ENCODE measurements around the gene CNST.

CNST gene

GRCh38 chr1:246527402-246528088 lies 38.7 kb upstream of the CNST start:
- H3K27ac ChIP-seq (ENCODE audit: insufficient read depth in 1 of 2, low read depth in 1 of 2, low read length in 2 of 2, poor library complexity in 1 of 2, severe bottlenecking in 2 of 2): peak overlapping the region in 1 of 2 experiments; percentile 25
- H3K4me3 ChIP-seq (ENCODE audit: control insufficient read depth in 1 of 7, extremely low read depth in 1 of 7, insufficient read depth in 4 of 7, low read depth in 2 of 7, low read length in 6 of 7): peak overlapping the region in 1 of 7 experiments; percentile 26
- peak in 2 of 3 donors; percentile 18 to 41 for DNase-seq
- POLR2A ChIA-PET: no interaction called here
- peaks cover 0 to 13% (median 10%) of the 10 kb centered on the region in 4 experiments for H3K4me1 ChIP-seq (ENCODE audit: control extremely low read depth in 1 of 4, control insufficient read depth in 4 of 4, insufficient read depth in 4 of 4, low read length in 3 of 4)
- peaks cover 0 to 27% (median 20%) of the 10 kb centered on the region in 5 experiments for H3K9me3 ChIP-seq (ENCODE audit: control extremely low read depth in 1 of 5, control insufficient read depth in 4 of 5, insufficient read depth in 2 of 5, low read depth in 1 of 5, low read length in 4 of 5)
- no peaks in the 10 kb centered on the region for H3K27me3 ChIP-seq (replicated peaks in 2 of 5; ENCODE audit: control insufficient read depth in 4 of 5, insufficient read depth in 5 of 5, low read length in 4 of 5)
- no peaks in the 10 kb centered on the region for H3K36me3 ChIP-seq (ENCODE audit: control insufficient read depth in 4 of 4, insufficient read depth in 4 of 4, low read length in 3 of 4)
- CTCF ChIA-PET: interaction anchor here (0.6 to 1.3 kb wide), 2 partner anchors 13 to 157 kb away, joined by 3 read pairs; no protein-coding TSS in a partner anchor
- WGBS (ENCODE audit: insufficient coverage): 52% methylated on average over 5 of the region's 5 CpGs

GRCh38 chr1:246528933-246529731 lies 37.1 kb upstream of the CNST start:
- POLR2A ChIA-PET: no interaction called here
- CTCF ChIA-PET: no interaction called here
- H3K4me1 ChIP-seq (ENCODE audit: control extremely low read depth in 1 of 4, control insufficient read depth in 4 of 4, insufficient read depth in 4 of 4, low read length in 3 of 4): peaks cover 0 to 13% (median 10%) of the 10 kb centered on the region in 4 experiments

GRCh38 chr1:246530482-246530881 lies 35.8 kb upstream of the CNST start:
- H3K9me3 ChIP-seq (ENCODE audit: control extremely low read depth in 1 of 5, control insufficient read depth in 4 of 5, insufficient read depth in 2 of 5, low read depth in 1 of 5, low read length in 4 of 5): peaks cover 0 to 26% (median 24%) of the 10 kb centered on the region in 5 experiments
- no peaks in the 10 kb centered on the region for H3K27me3 ChIP-seq (replicated peaks in 2 of 5; ENCODE audit: control insufficient read depth in 4 of 5, insufficient read depth in 5 of 5, low read length in 4 of 5)
- H3K4me3 ChIP-seq (ENCODE audit: control insufficient read depth in 1 of 7, extremely low read depth in 1 of 7, insufficient read depth in 4 of 7, low read depth in 2 of 7, low read length in 6 of 7): no peak overlapping the region
- H3K27ac ChIP-seq (ENCODE audit: insufficient read depth in 1 of 2, low read depth in 1 of 2, low read length in 2 of 2, poor library complexity in 1 of 2, severe bottlenecking in 2 of 2): no peak overlapping the region
- no peaks in the 10 kb centered on the region for H3K36me3 ChIP-seq (ENCODE audit: control insufficient read depth in 4 of 4, insufficient read depth in 4 of 4, low read length in 3 of 4)
- WGBS (ENCODE audit: insufficient coverage): 93% methylated on average over 2 of the region's 2 CpGs
- POLR2A ChIA-PET: no interaction called here
- DNase-seq: no peak
- CTCF ChIA-PET: interaction anchor here (0.6 to 1.7 kb wide), 3 partner anchors 10 to 304 kb away, joined by 3 to 5 read pairs (median 4); partner anchors contain the start of gene SMYD3
- H3K4me1 ChIP-seq (ENCODE audit: control extremely low read depth in 1 of 4, control insufficient read depth in 4 of 4, insufficient read depth in 4 of 4, low read length in 3 of 4): peaks cover 0 to 13% (median 10%) of the 10 kb centered on the region in 4 experiments

More at GRCh38 chr1:246528933-246529731, 37.1 kb upstream of the CNST start:
- Histone ChIP-seq H3K27ac (ENCODE audit: insufficient read depth in 1 of 2, low read depth in 1 of 2, low read length in 2 of 2, poor library complexity in 1 of 2, severe bottlenecking in 2 of 2) (no peak overlapping the region), H3K36me3 (ENCODE audit: control insufficient read depth in 4 of 4, insufficient read depth in 4 of 4, low read length in 3 of 4) (no peaks in the 10 kb centered on the region), H3K27me3 (replicated peaks in 2 of 5; ENCODE audit: control insufficient read depth in 4 of 5, insufficient read depth in 5 of 5, low read length in 4 of 5) (no peaks in the 10 kb centered on the region), H3K9me3 (ENCODE audit: control extremely low read depth in 1 of 5, control insufficient read depth in 4 of 5, insufficient read depth in 2 of 5, low read depth in 1 of 5, low read length in 4 of 5) (peaks cover 0 to 27% (median 24%) of the 10 kb centered on the region in 5 experiments), H3K4me3 (ENCODE audit: control insufficient read depth in 1 of 7, extremely low read depth in 1 of 7, insufficient read depth in 4 of 7, low read depth in 2 of 7, low read length in 6 of 7) (no peak overlapping the region)
- no peak for DNase-seq
- WGBS (ENCODE audit: insufficient coverage): 74% methylated on average over 5 of the region's 8 CpGs

GRCh38 chr1:246532519-246532918 lies 33.7 kb upstream of the CNST start:
- no peaks in the 10 kb centered on the region for H3K36me3 ChIP-seq (ENCODE audit: control insufficient read depth in 4 of 4, insufficient read depth in 4 of 4, low read length in 3 of 4)
- H3K9me3 ChIP-seq (ENCODE audit: control extremely low read depth in 1 of 5, control insufficient read depth in 4 of 5, insufficient read depth in 2 of 5, low read depth in 1 of 5, low read length in 4 of 5): peaks cover 0 to 26% (median 21%) of the 10 kb centered on the region in 5 experiments
- no peak for DNase-seq
- peaks cover 0 to 7% (median 4%) of the 10 kb centered on the region in 4 experiments for H3K4me1 ChIP-seq (ENCODE audit: control extremely low read depth in 1 of 4, control insufficient read depth in 4 of 4, insufficient read depth in 4 of 4, low read length in 3 of 4)
- no peak overlapping the region for H3K4me3 ChIP-seq (ENCODE audit: control insufficient read depth in 1 of 7, extremely low read depth in 1 of 7, insufficient read depth in 4 of 7, low read depth in 2 of 7, low read length in 6 of 7)
- WGBS (ENCODE audit: insufficient coverage): no CpG with 5 or more reads among the region's 1 CpG
- ChIA-PET CTCF (interaction anchor here (1.0 to 1.7 kb wide), 2 partner anchors 8 to 11 kb away, joined by 3 to 5 read pairs; no protein-coding TSS in a partner anchor), POLR2A (no interaction called here)
- H3K27me3 ChIP-seq (replicated peaks in 2 of 5; ENCODE audit: control insufficient read depth in 4 of 5, insufficient read depth in 5 of 5, low read length in 4 of 5): no peaks in the 10 kb centered on the region
- no peak overlapping the region for H3K27ac ChIP-seq (ENCODE audit: insufficient read depth in 1 of 2, low read depth in 1 of 2, low read length in 2 of 2, poor library complexity in 1 of 2, severe bottlenecking in 2 of 2)

GRCh38 chr1:246533371-246533905 lies 32.8 kb upstream of the CNST start:
- 100% methylated on average over 1 of the region's 2 CpGs for WGBS (ENCODE audit: insufficient coverage)
- CTCF ChIA-PET: interaction anchor here (1.0 to 1.4 kb wide), 3 partner anchors 9 to 34 kb away, joined by 3 to 6 read pairs (median 3); no protein-coding TSS in a partner anchor
- no peak for DNase-seq
- POLR2A ChIA-PET: no interaction called here
- Histone ChIP-seq H3K4me1 (ENCODE audit: control extremely low read depth in 1 of 4, control insufficient read depth in 4 of 4, insufficient read depth in 4 of 4, low read length in 3 of 4) (peaks cover 0 to 2% (median 0%) of the 10 kb centered on the region in 4 experiments), H3K27me3 (replicated peaks in 2 of 5; ENCODE audit: control insufficient read depth in 4 of 5, insufficient read depth in 5 of 5, low read length in 4 of 5) (no peaks in the 10 kb centered on the region), H3K9me3 (ENCODE audit: control extremely low read depth in 1 of 5, control insufficient read depth in 4 of 5, insufficient read depth in 2 of 5, low read depth in 1 of 5, low read length in 4 of 5) (peaks cover 0 to 26% (median 21%) of the 10 kb centered on the region in 5 experiments), H3K27ac (ENCODE audit: insufficient read depth in 1 of 2, low read depth in 1 of 2, low read length in 2 of 2, poor library complexity in 1 of 2, severe bottlenecking in 2 of 2) (no peak overlapping the region), H3K4me3 (ENCODE audit: control insufficient read depth in 1 of 7, extremely low read depth in 1 of 7, insufficient read depth in 4 of 7, low read depth in 2 of 7, low read length in 6 of 7) (no peak overlapping the region), H3K36me3 (ENCODE audit: control insufficient read depth in 4 of 4, insufficient read depth in 4 of 4, low read length in 3 of 4) (no peaks in the 10 kb centered on the region)

- Histone ChIP-seq H3K4me3 (ENCODE audit: control insufficient read depth in 1 of 7, extremely low read depth in 1 of 7, insufficient read depth in 4 of 7, low read depth in 2 of 7, low read length in 6 of 7) (no peak overlapping the region), H3K27ac (ENCODE audit: insufficient read depth in 1 of 2, low read depth in 1 of 2, low read length in 2 of 2, poor library complexity in 1 of 2, severe bottlenecking in 2 of 2) (no peak overlapping the region), H3K9me3 (ENCODE audit: control extremely low read depth in 1 of 5, control insufficient read depth in 4 of 5, insufficient read depth in 2 of 5, low read depth in 1 of 5, low read length in 4 of 5) (peaks cover 0 to 26% (median 21%) of the 10 kb centered on the region in 5 experiments), H3K27me3 (replicated peaks in 2 of 5; ENCODE audit: control insufficient read depth in 4 of 5, insufficient read depth in 5 of 5, low read length in 4 of 5) (no peaks in the 10 kb centered on the region), H3K4me1 (ENCODE audit: control extremely low read depth in 1 of 4, control insufficient read depth in 4 of 4, insufficient read depth in 4 of 4, low read length in 3 of 4) (no peaks in the 10 kb centered on the region), H3K36me3 (ENCODE audit: control insufficient read depth in 4 of 4, insufficient read depth in 4 of 4, low read length in 3 of 4) (no peaks in the 10 kb centered on the region)
- 100% methylated on average over 1 of the region's 1 CpG for WGBS (ENCODE audit: insufficient coverage)
- no peak for DNase-seq
- ChIA-PET CTCF (interaction anchor here (0.9 to 1.4 kb wide), 4 partner anchors 8 to 33 kb away, joined by 3 to 6 read pairs (median 4); no protein-coding TSS in a partner anchor), POLR2A (no interaction called here)
Observed at GRCh38 chr1:246534114-246534513, 32.1 kb upstream of the CNST start.
